Keratinocyte (primary cell): ENCODE data around the gene UMAD1.

ENCODE experiments used
- EZH2 ChIP-seq: IDR thresholded peaks from one replicate; pipeline ENCODE4 v1.6.1; 2012; ENCODE audit warnings: inconsistent platforms, mild to moderate bottlenecking, low read length, moderate library complexity
- TF ChIP-seq, protein P1 (sequence below), 3 experiments: IDR thresholded peaks in 1 of 3; conservative IDR thresholded peaks in 1 of 3; optimal IDR thresholded peaks in 1 of 3; 2 replicates in 2 of 3; 3 replicates in 1 of 3; pipeline versions ENCODE3 to v1.5.1; 2011; ENCODE audit warnings: low read length in 3 of 3, mild to moderate bottlenecking in 3 of 3, moderate library complexity in 2 of 3, control low read depth in 1 of 3, inconsistent platforms in 1 of 3; ENCODE audit not compliant: insufficient read depth in 2 of 3; ENCODE audit errors: extremely low read depth in 1 of 3

GRCh38 chr7:7773334-7774309 lies 133.1 kb downstream of the UMAD1 start:
- TF ChIP-seq, protein P1, sequence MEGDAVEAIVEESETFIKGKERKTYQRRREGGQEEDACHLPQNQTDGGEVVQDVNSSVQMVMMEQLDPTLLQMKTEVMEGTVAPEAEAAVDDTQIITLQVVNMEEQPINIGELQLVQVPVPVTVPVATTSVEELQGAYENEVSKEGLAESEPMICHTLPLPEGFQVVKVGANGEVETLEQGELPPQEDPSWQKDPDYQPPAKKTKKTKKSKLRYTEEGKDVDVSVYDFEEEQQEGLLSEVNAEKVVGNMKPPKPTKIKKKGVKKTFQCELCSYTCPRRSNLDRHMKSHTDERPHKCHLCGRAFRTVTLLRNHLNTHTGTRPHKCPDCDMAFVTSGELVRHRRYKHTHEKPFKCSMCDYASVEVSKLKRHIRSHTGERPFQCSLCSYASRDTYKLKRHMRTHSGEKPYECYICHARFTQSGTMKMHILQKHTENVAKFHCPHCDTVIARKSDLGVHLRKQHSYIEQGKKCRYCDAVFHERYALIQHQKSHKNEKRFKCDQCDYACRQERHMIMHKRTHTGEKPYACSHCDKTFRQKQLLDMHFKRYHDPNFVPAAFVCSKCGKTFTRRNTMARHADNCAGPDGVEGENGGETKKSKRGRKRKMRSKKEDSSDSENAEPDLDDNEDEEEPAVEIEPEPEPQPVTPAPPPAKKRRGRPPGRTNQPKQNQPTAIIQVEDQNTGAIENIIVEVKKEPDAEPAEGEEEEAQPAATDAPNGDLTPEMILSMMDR (optimal IDR thresholded peaks at IDR 0.05 in 1 of 3, IDR thresholded peaks at IDR 0.05 in 1 of 3, conservative IDR thresholded peaks at IDR 0.05 in 1 of 3; ENCODE audit: extremely low read depth in 1 of 3, insufficient read depth in 2 of 3, low read length in 3 of 3) = no peak
- TF ChIP-seq EZH2 = no peak
